HG03342 (cell line): Measurements from ENCODE around the gene VHLL.
"Not testable (repeated sequence)": the region's sequence is repeated elsewhere in the genome, so short reads cannot be mapped to it uniquely, and the experiment has no call there.

Experiments
- ATAC-seq: cut with Tn5 transposase; IDR thresholded peaks from one replicate; pipeline ENCODE4 v1.9.1; 2021; ENCODE audit warnings: mild to moderate bottlenecking, moderate library complexity; ENCODE audit not compliant: unreplicated experiment

VHLL gene

GRCh38 chr1:156298852-156299357 is at the start of gene VHLL:
Gene VHLL, minus strand, starts transcription at chr1:156299307. Its CDS starts 118 bp downstream, at chr1:156299189.
- no peak for ATAC-seq

GRCh38 chr1:156347331-156347730 is 48.2 kb upstream of the VHLL start:
- ATAC-seq = no peak

GRCh38 chr1:156346636-156347035 is 47.5 kb upstream of the VHLL start:
- ATAC-seq = no peak

- not testable (repeated sequence) for ATAC-seq
Measured at GRCh38 chr1:156346035-156346434, 46.9 kb upstream of the VHLL start.

GRCh38 chr1:156344409-156344808 is 45.3 kb upstream of the VHLL start:
- no peak for ATAC-seq

- ATAC-seq = no peak
Measured at GRCh38 chr1:156342166-156342955, 43.3 kb upstream of the VHLL start.

GRCh38 chr1:156338180-156338976 is 39.3 kb upstream of the VHLL start, which contains the start of the genes CCT3 and TSACC:
Gene CCT3, minus strand, starts transcription at chr1:156338292. Its CDS starts 108 bp downstream, at chr1:156338184.
Gene TSACC, plus strand, starts transcription at chr1:156338526. Its CDS starts 1,232 bp downstream, at chr1:156339758.
- peak; percentile 87 for ATAC-seq

- no peak for ATAC-seq
Measured at GRCh38 chr1:156337888-156338179, 38.7 kb upstream of the VHLL start.

GRCh38 chr1:156337052-156337887 is 38.2 kb upstream of the VHLL start:
- no peak for ATAC-seq

- ATAC-seq = no peak
Measured at GRCh38 chr1:156336242-156336641, 37.1 kb upstream of the VHLL start.

GRCh38 chr1:156323179-156323578 is 24.1 kb upstream of the VHLL start:
- not testable (repeated sequence) for ATAC-seq

- ATAC-seq = no peak
Measured at GRCh38 chr1:156320560-156320959, 21.5 kb upstream of the VHLL start.

GRCh38 chr1:156319664-156320063 is 20.6 kb upstream of the VHLL start:
- no peak for ATAC-seq

GRCh38 chr1:156316909-156317308 is 17.8 kb upstream of the VHLL start:
- no peak for ATAC-seq

- ATAC-seq = no peak
Measured at GRCh38 chr1:156310962-156311361, 11.9 kb upstream of the VHLL start.

- no peak for ATAC-seq
Measured at GRCh38 chr1:156308078-156308477, 9.0 kb upstream of the VHLL start.

- ATAC-seq = no peak
Measured at GRCh38 chr1:156305215-156305614, 6.1 kb upstream of the VHLL start.

GRCh38 chr1:156303241-156303640 is 4.1 kb upstream of the VHLL start:
- ATAC-seq = no peak

- ATAC-seq = no peak
Measured at GRCh38 chr1:156295391-156295947, 3.6 kb downstream of the VHLL start, which contains the start of gene GLMP. Gene GLMP, minus strand, starts transcription at chr1:156295679. Its CDS starts 34 bp downstream, at chr1:156295645.

GRCh38 chr1:156293895-156294294 is 5.2 kb downstream of the VHLL start:
- no peak for ATAC-seq

GRCh38 chr1:156293098-156293434 is 6.0 kb downstream of the VHLL start:
- ATAC-seq = no peak
